Erythroblast (primary cell): Measurements from ENCODE around the gene PWWP2B.

Experiments used
- GATA1 ChIP-seq: IDR thresholded peaks from 2 replicates; pipeline ENCODE4 v1.6.1; 2011; ENCODE audit warnings: low read depth, mild to moderate bottlenecking, control low read depth, low read length, moderate library complexity
- POLR2A ChIP-seq: IDR thresholded peaks from 2 replicates; pipeline ENCODE4 v1.6.1; 2011; ENCODE audit warnings: mild to moderate bottlenecking, low read length

DNA sequence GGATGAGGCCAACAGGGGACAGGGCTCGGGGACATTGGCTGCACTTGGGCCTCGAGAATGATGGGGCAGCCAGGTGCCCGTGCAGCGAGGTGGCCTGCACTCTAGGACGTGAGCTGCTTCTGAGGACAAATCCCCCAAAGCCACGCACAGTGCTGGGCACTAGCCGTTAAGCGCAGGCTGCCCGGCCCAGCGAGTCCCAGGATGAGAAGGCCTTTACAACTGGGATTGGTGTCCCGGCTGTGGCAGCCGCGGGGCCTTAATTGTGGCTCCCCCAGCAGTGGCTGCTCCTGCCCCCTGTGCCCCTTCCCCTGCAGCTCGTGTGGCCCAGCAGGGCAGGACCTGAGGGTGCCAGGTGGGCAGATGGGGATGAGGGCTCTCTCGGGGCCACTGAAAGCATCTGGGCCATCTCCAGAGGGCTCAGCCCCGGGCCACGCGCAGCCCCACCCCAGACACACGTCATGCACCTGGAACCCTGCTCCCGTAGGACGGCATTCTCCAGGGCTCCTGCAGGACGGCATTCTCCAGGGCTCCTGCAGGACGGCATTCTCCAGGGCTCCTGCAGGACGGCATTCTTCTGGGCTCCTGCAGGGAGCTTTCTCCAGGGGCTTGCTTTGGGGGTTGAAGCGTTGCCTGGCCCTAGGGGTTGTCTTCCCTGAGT lies 6.6 kb downstream of the PWWP2B start:
- TF ChIP-seq POLR2A (no peak), GATA1 (no peak)
